ENCODE data around the gene PGAP3.
A peak's percentile ranks its signal among the peaks of the same experiment; 100 is the strongest.

Gene PGAP3

GRCh38 chr17:39659279-39660010 lies 28.4 kb downstream of the PGAP3 start:
- no peak for DNase-seq (ENCODE audit: low read depth)

- DNase-seq (ENCODE audit: low read depth), result no peak
Observed at GRCh38 chr17:39658760-39659159, 29.1 kb downstream of the PGAP3 start.

GRCh38 chr17:39658346-39658745 lies 29.5 kb downstream of the PGAP3 start:
- DNase-seq (ENCODE audit: low read depth), result no peak

GRCh38 chr17:39655105-39655504 lies 32.8 kb downstream of the PGAP3 start:
- DNase-seq (ENCODE audit: low read depth), result no peak

GRCh38 chr17:39653662-39654331 lies 34.1 kb downstream of the PGAP3 start:
- peak; percentile 45 for DNase-seq (ENCODE audit: low read depth)

- DNase-seq (ENCODE audit: low read depth), result no peak
Observed at GRCh38 chr17:39653316-39653661, 34.6 kb downstream of the PGAP3 start.

- DNase-seq (ENCODE audit: low read depth), result peak; percentile 54
Observed at GRCh38 chr17:39652587-39653315, 35.1 kb downstream of the PGAP3 start.

- no peak for DNase-seq (ENCODE audit: low read depth)
Observed at GRCh38 chr17:39651923-39652586, 35.8 kb downstream of the PGAP3 start.

GRCh38 chr17:39650121-39650579 lies 37.7 kb downstream of the PGAP3 start:
- peak; percentile 18 for DNase-seq (ENCODE audit: low read depth)

- DNase-seq (ENCODE audit: low read depth), result peak; percentile 96
Observed at GRCh38 chr17:39648616-39649366, 39.1 kb downstream of the PGAP3 start.

- no peak for DNase-seq (ENCODE audit: low read depth)
Observed at GRCh38 chr17:39647256-39647655, 40.6 kb downstream of the PGAP3 start.

- DNase-seq (ENCODE audit: low read depth), result peak; percentile 36
Observed at GRCh38 chr17:39643271-39643670, 44.6 kb downstream of the PGAP3 start.

GRCh38 chr17:39642291-39643074 lies 45.4 kb downstream of the PGAP3 start:
- no peak for DNase-seq (ENCODE audit: low read depth)

GRCh38 chr17:39641883-39642282 lies 46.0 kb downstream of the PGAP3 start:
- no peak for DNase-seq (ENCODE audit: low read depth)

GRCh38 chr17:39641097-39641496 lies 46.8 kb downstream of the PGAP3 start:
- DNase-seq (ENCODE audit: low read depth), result no peak

GRCh38 chr17:39640591-39641031 lies 47.2 kb downstream of the PGAP3 start:
- DNase-seq (ENCODE audit: low read depth), result peak; percentile 32

GRCh38 chr17:39639566-39640458 lies 48.0 kb downstream of the PGAP3 start:
- DNase-seq (ENCODE audit: low read depth), result peak; percentile 71

- DNase-seq (ENCODE audit: low read depth), result no peak
Observed at GRCh38 chr17:39639043-39639442, 48.8 kb downstream of the PGAP3 start.

- DNase-seq (ENCODE audit: low read depth), result no peak
Observed at GRCh38 chr17:39638317-39638716, 49.5 kb downstream of the PGAP3 start.
